Right lung (tissue), 5 donors: ENCODE data around the gene FHIT. TPM values are rescaled to one million over a fixed set of nuclear protein-coding genes. Genes with fewer than 3 reads are reported as not detected.
A peak's percentile ranks its signal among the peaks of the same experiment; 100 is the strongest.

Experiments
- DNase-seq, 2 donors: peaks; one replicate each; pipeline ENCODE4 v3.0.0-alpha.2; 2013
- polyA plus RNA-seq, 5 donors: library from polyadenylated mRNA; unstranded; fragments of 120-200 nt; gene quantifications; one replicate each; pipeline versions ENCODE4 v1.2.1 to v1.2.3, GENCODE V29; 2013; ENCODE audit warnings: inconsistent platforms in 1 of 5, low replicate concordance in 1 of 5; ENCODE audit not compliant: insufficient read length in 5 of 5, insufficient read depth in 1 of 5

The FHIT gene
- polyA plus RNA-seq, 5 donors: 9.1 to 17.8 (median 10.6) TPM

GRCh38 chr3:60847791-60848190 lies 403.5 kb downstream of the FHIT start:
- DNase-seq: no peak

GRCh38 chr3:60844256-60844655 lies 407.0 kb downstream of the FHIT start:
- no peak for DNase-seq

GRCh38 chr3:60841355-60841754 lies 409.9 kb downstream of the FHIT start:
- DNase-seq: no peak

- DNase-seq: no peak
Observed at GRCh38 chr3:60839246-60839645, 412.0 kb downstream of the FHIT start.

- no peak for DNase-seq
Observed at GRCh38 chr3:60835796-60836195, 415.5 kb downstream of the FHIT start.

GRCh38 chr3:60829058-60829457 lies 422.2 kb downstream of the FHIT start:
- DNase-seq: no peak

DNA sequence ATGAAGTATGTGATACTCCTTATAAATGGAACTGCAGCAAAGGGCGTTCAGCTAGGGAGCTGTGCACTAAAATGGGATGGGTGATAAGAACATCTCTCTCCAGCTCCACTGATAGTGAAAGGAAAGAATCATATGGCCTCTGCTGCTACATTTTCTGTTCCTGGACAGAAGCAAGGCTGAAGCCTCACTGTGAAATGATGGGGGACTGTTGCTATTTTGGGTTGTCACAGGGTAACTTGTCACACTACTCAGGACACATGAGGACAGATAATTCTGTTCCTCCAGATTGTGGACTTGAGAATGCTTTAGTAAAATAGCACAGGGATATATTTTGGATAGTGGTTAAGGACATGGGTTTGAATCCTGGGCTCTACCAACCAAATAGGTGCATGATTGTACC lies 423.6 kb downstream of the FHIT start:
- DNase-seq: no peak

GRCh38 chr3:60826511-60826910 lies 424.7 kb downstream of the FHIT start:
- no peak for DNase-seq

- DNase-seq: no peak
Observed at GRCh38 chr3:60812502-60812901, 438.8 kb downstream of the FHIT start.

DNA sequence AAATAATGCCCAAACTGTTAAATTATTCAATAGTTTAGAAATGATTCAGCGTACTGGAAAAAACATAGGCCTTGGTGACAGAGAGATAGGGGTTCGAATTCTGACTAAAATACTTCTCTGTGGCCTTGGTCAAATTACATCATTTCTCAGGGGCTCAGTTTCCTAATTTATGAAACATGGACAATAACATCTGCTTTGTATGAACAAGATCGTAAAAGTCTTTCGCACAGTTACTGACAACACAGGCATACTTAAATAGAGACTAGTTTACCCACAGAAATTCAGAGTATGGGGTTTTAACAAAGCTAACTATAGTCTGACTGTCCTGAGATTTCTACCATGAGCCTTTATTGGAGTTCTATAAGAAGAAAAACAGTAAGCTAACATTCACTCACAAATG lies 440.4 kb downstream of the FHIT start:
- DNase-seq: no peak

- DNase-seq: peak in 1 of 2 donors; percentile 12
Observed at GRCh38 chr3:60809857-60810610, 441.2 kb downstream of the FHIT start.

DNA sequence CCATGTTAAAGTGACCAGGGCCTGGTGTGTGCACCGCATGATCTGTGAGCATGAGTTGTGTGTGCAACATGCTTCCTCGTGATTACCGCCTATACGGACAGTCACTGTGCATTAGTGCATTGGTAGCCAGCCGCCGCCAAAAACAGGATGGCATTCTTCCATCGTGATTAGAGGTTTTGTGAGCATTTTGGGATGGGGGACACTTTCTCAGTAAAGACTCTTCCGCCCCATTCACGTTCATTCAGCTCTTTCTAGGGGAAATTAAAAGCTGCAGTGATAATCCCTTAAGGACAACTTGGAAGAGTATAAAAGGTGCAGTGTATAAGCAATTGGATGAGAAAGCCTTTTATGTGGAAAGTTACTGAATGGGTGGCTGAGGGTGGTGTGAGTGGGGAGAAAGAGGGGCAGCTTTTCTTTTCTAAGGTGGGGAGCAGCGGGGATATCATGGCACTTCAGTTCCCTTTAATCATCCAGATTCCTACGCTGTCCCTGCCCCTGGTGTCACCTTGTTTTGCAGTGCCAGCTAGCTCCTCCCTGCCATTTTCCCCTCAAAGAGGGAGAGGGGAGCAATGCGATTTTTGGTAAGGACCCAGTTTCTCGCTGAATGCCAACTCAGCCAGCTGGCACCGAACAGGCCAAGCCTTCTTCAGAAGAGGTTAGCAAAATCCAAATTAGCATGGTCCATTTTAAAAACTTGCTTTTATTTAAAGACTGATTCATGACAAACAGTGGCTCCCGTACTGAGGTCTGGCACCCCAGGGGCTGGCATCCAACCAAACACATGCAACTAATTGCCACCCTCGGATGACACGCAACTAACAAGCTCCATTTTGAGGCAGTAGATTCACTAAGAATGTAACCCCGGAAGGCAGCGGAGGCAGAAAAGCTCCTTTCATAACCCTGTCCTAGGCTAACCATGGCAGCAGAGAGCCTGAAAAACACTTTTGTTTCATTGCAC lies 447.8 kb downstream of the FHIT start:
- no peak for DNase-seq

GRCh38 chr3:60801307-60801706 lies 449.9 kb downstream of the FHIT start:
- no peak for DNase-seq

GRCh38 chr3:60798456-60798855 lies 452.8 kb downstream of the FHIT start:
- DNase-seq: no peak

DNA sequence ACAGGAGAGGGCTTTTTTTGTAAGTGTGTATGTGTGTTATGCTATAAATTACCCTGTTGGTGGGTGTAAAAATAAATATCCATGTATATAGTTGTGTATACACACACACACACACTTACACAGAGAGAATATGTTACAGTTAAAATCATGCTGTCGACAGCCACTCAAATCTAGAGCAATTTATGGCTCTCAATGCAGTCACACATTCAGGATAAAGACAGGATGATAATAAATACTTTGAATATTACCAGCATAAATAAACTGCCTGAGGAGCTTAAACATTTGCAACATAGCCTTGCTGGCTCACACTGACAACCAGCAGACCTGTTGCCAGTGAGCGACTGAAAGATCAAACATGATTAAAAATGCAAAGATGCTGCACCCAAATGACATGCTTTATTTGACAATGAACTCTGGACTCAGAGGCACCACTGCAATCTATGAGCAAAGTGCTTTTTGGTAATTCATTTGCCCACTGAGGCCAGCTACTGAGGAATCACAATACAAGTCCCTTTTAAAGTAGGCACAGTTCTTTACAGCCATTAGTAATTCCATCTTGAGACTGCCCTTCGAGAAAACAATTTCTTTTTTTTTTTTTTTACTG lies 458.9 kb downstream of the FHIT start:
- DNase-seq: no peak

GRCh38 chr3:60788185-60788584 lies 463.1 kb downstream of the FHIT start:
- no peak for DNase-seq

DNA sequence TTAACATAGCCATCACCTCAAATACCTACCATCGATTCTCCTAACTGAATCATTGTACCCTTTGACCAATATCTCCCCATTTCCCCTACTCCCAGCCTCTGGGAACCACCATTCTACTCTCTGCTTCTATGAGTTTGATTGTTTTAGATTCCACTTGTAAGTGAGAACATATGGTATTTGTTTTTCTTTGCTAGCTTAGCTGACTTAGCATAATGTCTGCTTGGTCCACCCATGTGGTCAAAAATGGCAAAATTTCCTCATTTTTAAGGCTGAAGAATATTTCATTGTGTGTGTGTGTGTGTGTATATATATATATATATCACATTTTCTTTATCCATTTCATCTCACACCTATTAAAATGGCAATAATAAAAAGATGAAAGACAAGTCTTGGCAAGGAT lies 469.3 kb downstream of the FHIT start:
- DNase-seq: no peak

- no peak for DNase-seq
Observed at GRCh38 chr3:60779637-60780036, 471.6 kb downstream of the FHIT start.

DNA sequence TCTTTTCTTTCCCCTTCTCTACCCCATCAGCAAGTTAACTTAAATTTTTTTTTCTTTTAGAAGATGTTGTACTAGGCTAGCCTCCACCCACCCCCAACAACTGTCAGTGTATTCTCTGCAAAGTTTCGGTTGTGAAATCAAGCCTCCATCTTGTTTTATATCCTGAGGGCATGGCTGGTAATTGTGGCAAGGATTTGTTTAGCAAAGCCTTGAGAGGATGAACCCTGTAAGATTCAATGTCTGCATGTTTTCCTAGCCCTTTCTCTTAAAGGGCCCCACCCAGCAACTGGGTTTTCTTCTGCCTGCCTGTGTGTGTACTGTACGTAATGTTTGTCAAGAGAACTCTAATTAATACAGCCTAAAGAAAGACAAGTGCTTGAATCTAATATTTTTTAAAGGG lies 475.3 kb downstream of the FHIT start:
- no peak for DNase-seq

GRCh38 chr3:60774617-60775016 lies 476.6 kb downstream of the FHIT start:
- DNase-seq: no peak

DNA sequence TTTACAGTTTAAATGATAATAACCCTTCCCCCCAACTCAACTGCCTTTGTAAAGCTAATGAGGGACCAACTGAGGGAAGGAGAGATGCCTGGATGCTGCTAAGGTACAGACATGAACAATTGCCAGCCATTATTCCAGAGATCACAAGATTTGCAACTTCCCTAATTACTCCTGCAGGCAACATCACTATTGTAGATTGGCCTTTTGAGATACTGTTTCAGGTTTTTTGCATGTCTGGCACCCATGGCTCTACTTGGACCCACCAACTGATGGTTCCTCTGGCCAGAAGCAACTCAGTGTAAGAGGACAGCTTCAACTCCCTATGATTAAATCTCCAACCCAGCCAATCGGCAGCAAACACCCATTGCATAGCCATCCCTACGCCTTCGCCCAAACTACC lies 478.7 kb downstream of the FHIT start:
- no peak for DNase-seq

- DNase-seq: no peak
Observed at GRCh38 chr3:60771766-60772165, 479.5 kb downstream of the FHIT start.

GRCh38 chr3:60770532-60770931 lies 480.7 kb downstream of the FHIT start:
- peak; percentile 11 to 12 for DNase-seq
